ENCODE data around the gene PSMF1. TPM values are rescaled to one million over a fixed set of nuclear protein-coding genes. Genes with fewer than 3 reads are reported as not detected.

Gene PSMF1
- total RNA-seq, 6 donors from 2014 or later = 36.7 to 158 (median 105) TPM

GRCh38 chr20:1204576-1204975 is 86.2 kb downstream of the PSMF1 start:
- peak in 1 of 6 experiments; percentile 1 for TF ChIP-seq CTCF (IDR thresholded peaks at IDR 0.05)
- peak; percentile 18 to 58 for TF ChIP-seq POLR2AphosphoS5 (IDR thresholded peaks at IDR 0.05)
- TF ChIP-seq EP300 (IDR thresholded peaks at IDR 0.05) = peak in 2 of 4 donors; percentile 7 to 43
- peak in 1 of 4 donors; percentile 1 for TF ChIP-seq POLR2A (IDR thresholded peaks at IDR 0.05)
- WGBS, 2 donors = 68 to 79% methylated on average over 2 of the region's 2 CpGs
- H3K27ac ChIP-seq = peak overlapping the region; percentile 38 to 69 (median 53)

GRCh38 chr20:1205802-1206201 is 87.4 kb downstream of the PSMF1 start:
- no peak for ATAC-seq (ENCODE audit: low FRiP score in 2 of 2)
- no peak for DNase-seq

More at GRCh38 chr20:1204576-1204975, 86.2 kb downstream of the PSMF1 start:
- peak in 1 of 2 donors; percentile 31 for ATAC-seq (ENCODE audit: low FRiP score in 2 of 2)
- Histone ChIP-seq H3K4me1 (peaks cover 0 to 11% (median 10%) of the 10 kb centered on the region in 4 donors), H3K36me3 (no peaks in the 10 kb centered on the region), H3K27me3 (no peaks in the 10 kb centered on the region), H3K9me3 (no peaks in the 10 kb centered on the region), H3K4me3 (no peak overlapping the region)
- DNase-seq = no peak

GRCh38 chr20:1206366-1207148 is 88.2 kb downstream of the PSMF1 start:
- Histone ChIP-seq H3K9me3 (no peaks in the 10 kb centered on the region), H3K27me3 (no peaks in the 10 kb centered on the region), H3K36me3 (no peaks in the 10 kb centered on the region), H3K4me3 (no peak overlapping the region), H3K4me1 (peaks cover 0 to 7% (median 6%) of the 10 kb centered on the region in 4 donors), H3K27ac (peak overlapping the region in 3 of 4 donors; percentile 4 to 52 (median 27))
- WGBS, 2 donors = 78 to 82% methylated on average over 14 to 19 of the region's 19 CpGs
- peak in 1 of 2 donors; percentile 42 for ATAC-seq (ENCODE audit: low FRiP score in 2 of 2)
- no peak for TF ChIP-seq CTCF (IDR thresholded peaks at IDR 0.05)
- TF ChIP-seq EP300 (IDR thresholded peaks at IDR 0.05) = no peak
- TF ChIP-seq POLR2AphosphoS5 (IDR thresholded peaks at IDR 0.05) = no peak
- TF ChIP-seq POLR2A (IDR thresholded peaks at IDR 0.05) = no peak
- peak in 1 of 2 donors; percentile 74 for DNase-seq

More at GRCh38 chr20:1205802-1206201, 87.4 kb downstream of the PSMF1 start:
- H3K27me3 ChIP-seq = no peaks in the 10 kb centered on the region
- WGBS, 2 donors = 86 to 94% methylated on average over 8 of the region's 8 CpGs
- no peaks in the 10 kb centered on the region for H3K9me3 ChIP-seq
- TF ChIP-seq EP300 (IDR thresholded peaks at IDR 0.05) (no peak), CTCF (IDR thresholded peaks at IDR 0.05) (no peak), POLR2AphosphoS5 (IDR thresholded peaks at IDR 0.05) (no peak), POLR2A (IDR thresholded peaks at IDR 0.05) (no peak)
- H3K4me3 ChIP-seq = no peak overlapping the region
- H3K36me3 ChIP-seq = no peaks in the 10 kb centered on the region
- H3K27ac ChIP-seq = peak overlapping the region in 3 of 4 donors; percentile 27 to 33 (median 30)
- peaks cover 0 to 7% (median 6%) of the 10 kb centered on the region in 4 donors for H3K4me1 ChIP-seq

- no peaks in the 10 kb centered on the region for H3K27me3 ChIP-seq
- TF ChIP-seq CTCF (IDR thresholded peaks at IDR 0.05) (no peak), POLR2A (IDR thresholded peaks at IDR 0.05) (no peak), POLR2AphosphoS5 (IDR thresholded peaks at IDR 0.05) (no peak), EP300 (IDR thresholded peaks at IDR 0.05) (no peak)
- no peaks in the 10 kb centered on the region for H3K9me3 ChIP-seq
- peaks cover 0 to 7% (median 6%) of the 10 kb centered on the region in 4 donors for H3K4me1 ChIP-seq
- no peak for ATAC-seq (ENCODE audit: low FRiP score in 2 of 2)
- 92% methylated on average over 3 of the region's 3 CpGs for WGBS, 2 donors
- H3K36me3 ChIP-seq = no peaks in the 10 kb centered on the region
- H3K4me3 ChIP-seq = no peak overlapping the region
- no peak overlapping the region for H3K27ac ChIP-seq
- no peak for DNase-seq
These were observed 89.0 kb downstream of the PSMF1 start for GRCh38 chr20:1207293-1207878.

Data from upper lobe of left lung (tissue), 6 donors.